ENCODE results near the gene HBQ1.

DNA sequence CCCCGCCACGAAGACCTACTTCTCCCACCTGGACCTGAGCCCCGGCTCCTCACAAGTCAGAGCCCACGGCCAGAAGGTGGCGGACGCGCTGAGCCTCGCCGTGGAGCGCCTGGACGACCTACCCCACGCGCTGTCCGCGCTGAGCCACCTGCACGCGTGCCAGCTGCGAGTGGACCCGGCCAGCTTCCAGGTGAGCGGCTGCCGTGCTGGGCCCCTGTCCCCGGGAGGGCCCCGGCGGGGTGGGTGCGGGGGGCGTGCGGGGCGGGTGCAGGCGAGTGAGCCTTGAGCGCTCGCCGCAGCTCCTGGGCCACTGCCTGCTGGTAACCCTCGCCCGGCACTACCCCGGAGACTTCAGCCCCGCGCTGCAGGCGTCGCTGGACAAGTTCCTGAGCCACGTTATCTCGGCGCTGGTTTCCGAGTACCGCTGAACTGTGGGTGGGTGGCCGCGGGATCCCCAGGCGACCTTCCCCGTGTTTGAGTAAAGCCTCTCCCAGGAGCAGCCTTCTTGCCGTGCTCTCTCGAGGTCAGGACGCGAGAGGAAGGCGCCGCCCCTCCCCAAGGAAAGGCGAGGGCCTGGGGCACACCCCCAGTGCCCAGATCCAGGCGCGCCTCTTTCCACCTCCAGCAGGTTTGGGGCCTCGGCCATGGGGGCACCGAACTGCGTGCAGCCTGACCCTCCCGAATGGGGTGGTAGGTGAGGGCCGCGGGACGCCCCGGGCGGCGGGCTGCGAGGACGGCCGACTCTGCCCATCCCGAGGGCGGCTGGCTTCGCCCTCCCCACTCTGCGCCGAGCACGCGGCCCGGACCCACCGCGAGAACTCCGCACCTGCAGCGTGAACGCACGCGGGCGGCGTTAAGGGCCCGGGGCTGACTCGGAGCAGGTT, 664 bp downstream of the HBQ1 start:
- TF ChIP-seq POLR2A (IDR thresholded peaks at IDR 0.05; ENCODE audit: low read length) = peak; percentile 73
- no peak for TF ChIP-seq GATA1 (IDR thresholded peaks at IDR 0.05; ENCODE audit: low read depth, low read length)

Measured in erythroblast (primary cell).